Osteocyte (in vitro differentiated cells): ENCODE results near the gene CSF1. TPM values are rescaled to one million over a fixed set of nuclear protein-coding genes. Genes with fewer than 3 reads are reported as not detected.

Source experiments
- DNase-seq: peaks from one replicate; pipeline ENCODE4 v3.0.0; 2021; ENCODE audit warnings: mixed read lengths; ENCODE audit not compliant: unreplicated experiment; ENCODE audit errors: extremely low spot score
- H3K27ac Mint-ChIP-seq: one replicate; pipeline ENCODE4 v1.8.0; 2021; ENCODE audit warnings: mild to moderate bottlenecking, mixed read lengths; ENCODE audit not compliant: unreplicated experiment
- H3K27me3 Mint-ChIP-seq: one replicate; pipeline ENCODE4 v1.8.0; 2021; ENCODE audit warnings: mixed read lengths; ENCODE audit not compliant: unreplicated experiment
- H3K36me3 Mint-ChIP-seq: one replicate; pipeline ENCODE4 v1.8.0; 2021; ENCODE audit warnings: mixed read lengths; ENCODE audit not compliant: unreplicated experiment
- H3K4me1 Mint-ChIP-seq: one replicate; pipeline ENCODE4 v1.8.0; 2021; ENCODE audit warnings: mixed read lengths; ENCODE audit not compliant: unreplicated experiment
- H3K4me3 Mint-ChIP-seq: one replicate; pipeline ENCODE4 v1.8.0; 2021; ENCODE audit warnings: mild to moderate bottlenecking, moderate library complexity, mixed read lengths; ENCODE audit not compliant: unreplicated experiment
- H3K9me3 Mint-ChIP-seq: one replicate; pipeline ENCODE4 v1.8.0; 2021; ENCODE audit warnings: mixed read lengths; ENCODE audit not compliant: unreplicated experiment
- total RNA-seq: library from RNA; stranded (reverse); gene quantifications from 2 replicates; pipeline ENCODE4 v1.2.1, GENCODE V29; 2021
- TF ChIP-seq, protein P1 (sequence below): fragments of 200-600 bp; sonication (generic); IDR thresholded peaks from 2 replicates; pipeline ENCODE4 v1.5.0; 2021; ENCODE audit warnings: antibody characterized with exemption, mild to moderate bottlenecking, moderate library complexity

Gene CSF1
- total RNA-seq, 1 donor from 2014 or later = 27.9 TPM

DNA sequence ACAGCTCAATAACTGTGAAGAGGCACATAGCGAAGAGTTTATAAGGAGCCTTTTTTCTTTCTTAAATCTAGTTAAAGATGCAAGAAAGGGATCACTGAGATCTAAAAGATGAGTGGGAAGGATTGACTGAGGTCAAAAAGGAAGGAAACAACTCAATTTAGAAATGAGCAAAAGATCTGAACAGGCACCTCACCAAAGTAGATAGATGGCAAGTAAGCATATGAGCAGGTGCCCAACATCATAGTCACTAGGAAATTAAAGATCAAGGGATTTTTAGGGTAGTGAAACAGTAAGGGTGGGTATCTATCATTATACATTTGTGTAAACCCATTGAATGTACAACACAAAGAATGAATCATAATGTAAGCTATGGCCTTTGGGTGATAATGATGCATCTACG is 44.6 kb upstream of the CSF1 start:
- H3K4me1 Mint-ChIP-seq = peaks cover 20% of the 10 kb centered on the region
- H3K9me3 Mint-ChIP-seq = no peaks in the 10 kb centered on the region
- no peaks in the 10 kb centered on the region for H3K36me3 Mint-ChIP-seq
- no peaks in the 10 kb centered on the region for H3K27me3 Mint-ChIP-seq
- H3K4me3 Mint-ChIP-seq = no peak overlapping the region
- TF ChIP-seq, protein P1, sequence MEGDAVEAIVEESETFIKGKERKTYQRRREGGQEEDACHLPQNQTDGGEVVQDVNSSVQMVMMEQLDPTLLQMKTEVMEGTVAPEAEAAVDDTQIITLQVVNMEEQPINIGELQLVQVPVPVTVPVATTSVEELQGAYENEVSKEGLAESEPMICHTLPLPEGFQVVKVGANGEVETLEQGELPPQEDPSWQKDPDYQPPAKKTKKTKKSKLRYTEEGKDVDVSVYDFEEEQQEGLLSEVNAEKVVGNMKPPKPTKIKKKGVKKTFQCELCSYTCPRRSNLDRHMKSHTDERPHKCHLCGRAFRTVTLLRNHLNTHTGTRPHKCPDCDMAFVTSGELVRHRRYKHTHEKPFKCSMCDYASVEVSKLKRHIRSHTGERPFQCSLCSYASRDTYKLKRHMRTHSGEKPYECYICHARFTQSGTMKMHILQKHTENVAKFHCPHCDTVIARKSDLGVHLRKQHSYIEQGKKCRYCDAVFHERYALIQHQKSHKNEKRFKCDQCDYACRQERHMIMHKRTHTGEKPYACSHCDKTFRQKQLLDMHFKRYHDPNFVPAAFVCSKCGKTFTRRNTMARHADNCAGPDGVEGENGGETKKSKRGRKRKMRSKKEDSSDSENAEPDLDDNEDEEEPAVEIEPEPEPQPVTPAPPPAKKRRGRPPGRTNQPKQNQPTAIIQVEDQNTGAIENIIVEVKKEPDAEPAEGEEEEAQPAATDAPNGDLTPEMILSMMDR = no peak
- H3K27ac Mint-ChIP-seq = no peak overlapping the region
- DNase-seq = no peak

DNA sequence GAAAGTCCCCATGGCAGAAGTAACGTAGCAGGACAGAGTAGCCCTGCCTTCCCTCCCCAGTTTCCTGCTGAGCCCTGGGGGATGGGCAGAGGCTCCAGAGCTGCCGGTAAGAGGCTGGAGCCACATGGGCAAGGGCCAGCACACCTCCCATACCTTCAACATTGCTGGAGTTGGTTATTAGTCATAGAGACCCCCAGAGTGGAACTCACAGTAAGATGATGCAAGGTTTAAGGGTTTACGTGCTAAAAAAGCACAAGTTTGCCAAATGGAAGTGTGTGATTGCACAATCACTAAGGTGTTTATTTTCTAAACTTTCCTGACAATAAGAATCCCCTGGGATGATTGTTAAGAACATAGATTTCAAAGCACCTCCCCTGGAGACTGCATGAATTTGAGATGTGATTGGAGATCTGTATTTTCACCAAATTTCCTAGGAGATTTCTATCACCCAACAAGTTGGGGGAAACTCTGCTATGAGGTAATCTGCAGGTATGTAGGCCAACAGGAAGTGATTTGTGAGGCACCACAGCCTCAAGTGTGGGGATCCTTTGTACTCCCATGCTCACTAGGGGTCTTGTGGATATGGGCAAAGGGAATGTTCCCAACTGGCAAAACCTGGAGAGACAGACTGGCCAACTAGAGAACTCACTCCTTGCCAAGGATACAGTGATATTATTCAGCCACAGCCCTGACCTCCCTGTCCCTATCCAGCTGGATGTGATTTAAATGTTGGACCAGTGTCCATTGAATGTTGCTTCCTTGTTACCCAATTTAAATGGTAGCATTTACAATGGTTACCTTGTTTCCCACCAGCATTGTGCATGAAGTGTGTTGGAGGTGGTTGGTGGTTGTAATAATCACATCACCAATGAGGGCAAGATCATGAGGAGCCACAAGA is 37.1 kb upstream of the CSF1 start:
- Mint-ChIP-seq H3K4me1 (peaks cover 71% of the 10 kb centered on the region), H3K27ac (peak overlapping the region; percentile 92), H3K36me3 (no peaks in the 10 kb centered on the region), H3K9me3 (no peaks in the 10 kb centered on the region), H3K27me3 (no peaks in the 10 kb centered on the region), H3K4me3 (no peak overlapping the region)
- TF ChIP-seq, protein P1 = no peak
- DNase-seq = no peak

DNA sequence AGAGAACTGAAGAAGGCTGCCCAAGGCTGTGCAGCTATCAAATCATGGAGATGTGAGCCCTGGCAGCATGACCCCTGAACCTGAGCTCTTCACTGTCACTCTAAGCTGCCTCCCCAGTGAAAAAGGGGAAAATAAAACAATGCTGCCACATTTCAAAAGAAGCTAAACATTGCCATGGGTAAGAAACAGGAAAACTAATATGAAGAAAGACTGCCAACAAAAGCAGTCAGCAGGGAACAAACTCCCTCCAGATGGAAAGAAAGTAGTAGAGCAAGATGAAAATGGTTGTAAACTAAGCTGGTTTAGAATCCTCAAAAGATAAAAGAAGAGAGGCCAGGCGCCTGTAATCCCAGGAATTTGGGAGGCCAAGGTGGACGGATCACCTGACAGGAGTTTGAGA is 36.2 kb upstream of the CSF1 start:
- Mint-ChIP-seq H3K27me3 (no peaks in the 10 kb centered on the region), H3K4me1 (peaks cover 79% of the 10 kb centered on the region), H3K9me3 (no peaks in the 10 kb centered on the region), H3K4me3 (peak overlapping the region; percentile 3), H3K27ac (peak overlapping the region; percentile 92), H3K36me3 (no peaks in the 10 kb centered on the region)
- DNase-seq = no peak
- TF ChIP-seq, protein P1 = no peak

DNA sequence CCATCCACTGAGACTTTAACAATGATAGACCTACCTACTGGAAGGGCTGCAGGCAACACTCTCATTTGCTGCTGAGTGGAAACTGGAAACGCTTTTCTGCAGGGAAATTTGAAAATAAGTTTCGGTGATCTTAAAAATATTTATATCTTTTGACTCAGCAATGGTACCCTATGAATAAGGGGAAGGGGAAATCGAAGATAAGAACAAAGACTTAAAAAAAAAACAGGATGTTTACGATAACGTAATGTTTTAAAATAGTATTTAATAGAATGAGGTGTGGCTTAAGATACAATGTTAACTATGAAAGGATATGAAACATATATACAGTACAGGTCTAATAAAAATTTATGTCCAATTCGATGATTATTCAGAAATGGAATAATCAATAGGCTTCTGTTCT is 34.8 kb upstream of the CSF1 start:
- no peak for DNase-seq
- peaks cover 83% of the 10 kb centered on the region for H3K4me1 Mint-ChIP-seq
- peak overlapping the region; percentile 96 for H3K27ac Mint-ChIP-seq

More for the DNA sequence above, 34.8 kb upstream of the CSF1 start:
- no peaks in the 10 kb centered on the region for H3K27me3 Mint-ChIP-seq
- H3K36me3 Mint-ChIP-seq = no peaks in the 10 kb centered on the region
- H3K9me3 Mint-ChIP-seq = no peaks in the 10 kb centered on the region
- TF ChIP-seq, protein P1 = no peak
- no peak overlapping the region for H3K4me3 Mint-ChIP-seq
